ENCODE data around the gene DNAJB5. TPM values are rescaled to one million over a fixed set of nuclear protein-coding genes. Genes with fewer than 3 reads are reported as not detected.

DNAJB5 gene
- total RNA-seq, 1 donor from 2014 or later, result 70.0 TPM

DNA sequence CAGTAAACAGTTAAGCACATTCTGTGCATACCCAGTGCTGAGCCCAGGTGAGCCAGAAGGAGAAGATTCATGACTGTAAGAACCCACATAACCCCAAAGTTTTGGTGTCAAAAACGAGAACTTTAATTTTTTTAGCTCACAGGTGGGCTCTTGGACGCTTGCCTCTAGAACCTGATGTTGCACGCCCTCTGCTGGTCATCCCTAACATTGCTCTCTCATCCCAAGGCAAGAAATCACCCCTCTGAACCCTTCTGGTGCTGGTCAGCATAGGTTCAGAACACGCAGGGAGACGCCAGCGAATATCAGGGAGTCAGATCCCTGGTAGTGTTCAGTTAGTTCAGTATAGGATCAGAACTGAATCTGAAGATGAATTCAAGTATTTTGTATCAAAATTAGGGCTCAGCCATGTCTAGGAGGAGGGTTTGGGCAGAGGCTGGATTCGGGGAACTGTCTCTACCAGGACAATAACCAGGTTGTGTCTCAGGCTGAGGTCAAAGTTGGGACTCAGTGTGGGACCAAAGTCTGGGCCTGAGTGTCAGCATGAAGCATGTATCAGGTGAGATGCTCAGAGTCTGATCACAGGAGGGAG lies 4.1 kb upstream of the DNAJB5 start:
- no peaks in the 10 kb centered on the region for H3K36me3 ChIP-seq
- DNase-seq, result peak; percentile 43
- H3K4me1 ChIP-seq, result peaks cover 19% of the 10 kb centered on the region
- H3K27ac ChIP-seq (replicated peaks), result no peak overlapping the region
- TF ChIP-seq, protein P1, sequence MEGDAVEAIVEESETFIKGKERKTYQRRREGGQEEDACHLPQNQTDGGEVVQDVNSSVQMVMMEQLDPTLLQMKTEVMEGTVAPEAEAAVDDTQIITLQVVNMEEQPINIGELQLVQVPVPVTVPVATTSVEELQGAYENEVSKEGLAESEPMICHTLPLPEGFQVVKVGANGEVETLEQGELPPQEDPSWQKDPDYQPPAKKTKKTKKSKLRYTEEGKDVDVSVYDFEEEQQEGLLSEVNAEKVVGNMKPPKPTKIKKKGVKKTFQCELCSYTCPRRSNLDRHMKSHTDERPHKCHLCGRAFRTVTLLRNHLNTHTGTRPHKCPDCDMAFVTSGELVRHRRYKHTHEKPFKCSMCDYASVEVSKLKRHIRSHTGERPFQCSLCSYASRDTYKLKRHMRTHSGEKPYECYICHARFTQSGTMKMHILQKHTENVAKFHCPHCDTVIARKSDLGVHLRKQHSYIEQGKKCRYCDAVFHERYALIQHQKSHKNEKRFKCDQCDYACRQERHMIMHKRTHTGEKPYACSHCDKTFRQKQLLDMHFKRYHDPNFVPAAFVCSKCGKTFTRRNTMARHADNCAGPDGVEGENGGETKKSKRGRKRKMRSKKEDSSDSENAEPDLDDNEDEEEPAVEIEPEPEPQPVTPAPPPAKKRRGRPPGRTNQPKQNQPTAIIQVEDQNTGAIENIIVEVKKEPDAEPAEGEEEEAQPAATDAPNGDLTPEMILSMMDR (IDR thresholded peaks at IDR 0.05; ENCODE audit: borderline replicate concordance), result peak; percentile 86
- no peak overlapping the region for H3K4me3 ChIP-seq
- intact Hi-C loops (cut with micrococcal nuclease), result loop anchor here (5.0 kb wide), 1 partner anchor 88 kb away; a partner anchor contains a TSS
- no peaks in the 10 kb centered on the region for H3K27me3 ChIP-seq (ENCODE audit: low read depth)
- H3K9me3 ChIP-seq (replicated peaks), result no peaks in the 10 kb centered on the region

DNA sequence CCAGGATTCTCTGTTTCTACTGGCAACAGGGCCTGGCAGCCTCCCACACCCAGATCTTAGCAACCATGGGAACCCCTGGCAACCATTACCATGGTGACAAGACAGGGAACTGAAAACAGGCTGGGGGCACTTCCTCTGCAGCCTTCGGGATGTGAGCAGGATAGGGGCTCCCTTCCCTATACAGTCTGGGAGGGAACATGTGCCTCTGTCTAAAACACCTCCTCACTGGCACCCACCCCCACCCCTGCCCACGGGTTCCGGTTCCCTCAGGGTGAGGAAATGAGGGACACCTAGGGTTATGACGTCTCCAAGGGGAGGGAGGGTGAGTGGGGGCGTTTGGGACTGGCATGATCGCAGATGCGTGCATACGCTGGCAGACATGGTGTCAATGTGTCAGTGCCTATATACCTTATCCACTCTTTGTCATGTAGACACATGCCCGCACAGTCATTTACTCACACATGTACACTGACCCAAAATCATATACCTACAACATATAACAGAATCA lies 3.0 kb upstream of the DNAJB5 start:
- intact Hi-C loops (cut with micrococcal nuclease), result loop anchor here (5.0 kb wide), 1 partner anchor 89 kb away; a partner anchor contains a TSS
- DNase-seq, result peak; percentile 36

DNA sequence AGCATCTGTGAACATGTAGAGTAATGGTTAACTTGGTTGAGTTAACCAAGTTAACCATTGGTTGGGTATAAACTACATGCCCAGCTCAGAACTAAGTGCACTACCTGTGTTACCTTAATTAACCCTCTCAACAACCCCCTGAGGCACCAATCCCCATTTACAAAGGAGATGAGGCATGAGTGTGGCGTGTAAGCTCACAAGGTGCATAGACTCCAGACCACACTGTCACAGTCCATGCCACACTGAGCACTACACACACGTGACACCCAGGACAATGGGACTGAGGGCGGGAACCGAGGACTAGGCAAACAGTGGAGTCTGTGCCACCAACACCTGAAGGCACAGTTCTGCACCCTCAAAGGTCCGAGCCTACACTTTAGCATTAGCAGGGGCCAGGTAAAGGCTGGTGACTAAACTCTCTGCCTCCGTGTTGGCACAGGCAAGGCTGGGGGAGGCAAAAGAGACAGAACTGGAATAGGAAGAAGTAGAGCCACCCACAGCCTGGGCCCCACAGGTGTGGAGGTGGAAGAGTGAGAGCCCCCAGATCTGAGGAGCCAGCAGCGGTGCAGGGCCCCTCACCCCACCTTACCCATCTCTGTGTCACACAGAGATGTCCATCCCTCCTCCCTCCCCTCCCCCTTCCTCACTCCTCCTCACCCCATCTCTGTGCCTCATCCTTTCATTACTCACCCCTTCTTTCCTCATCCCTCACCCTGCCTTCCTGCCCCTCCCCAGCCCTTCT lies 2.2 kb upstream of the DNAJB5 start:
- intact Hi-C loops (cut with micrococcal nuclease), result loop anchor here (5.0 kb wide), 1 partner anchor 90 kb away; a partner anchor contains a TSS

More for the DNA sequence above, 3.0 kb upstream of the DNAJB5 start:
- TF ChIP-seq, protein P1 (IDR thresholded peaks at IDR 0.05; ENCODE audit: borderline replicate concordance), result no peak
- peaks cover 30% of the 10 kb centered on the region for H3K4me1 ChIP-seq
- no peak overlapping the region for H3K27ac ChIP-seq (replicated peaks)
- no peaks in the 10 kb centered on the region for H3K36me3 ChIP-seq
- no peak overlapping the region for H3K4me3 ChIP-seq
- H3K27me3 ChIP-seq (ENCODE audit: low read depth), result no peaks in the 10 kb centered on the region
- H3K9me3 ChIP-seq (replicated peaks), result no peaks in the 10 kb centered on the region

DNA sequence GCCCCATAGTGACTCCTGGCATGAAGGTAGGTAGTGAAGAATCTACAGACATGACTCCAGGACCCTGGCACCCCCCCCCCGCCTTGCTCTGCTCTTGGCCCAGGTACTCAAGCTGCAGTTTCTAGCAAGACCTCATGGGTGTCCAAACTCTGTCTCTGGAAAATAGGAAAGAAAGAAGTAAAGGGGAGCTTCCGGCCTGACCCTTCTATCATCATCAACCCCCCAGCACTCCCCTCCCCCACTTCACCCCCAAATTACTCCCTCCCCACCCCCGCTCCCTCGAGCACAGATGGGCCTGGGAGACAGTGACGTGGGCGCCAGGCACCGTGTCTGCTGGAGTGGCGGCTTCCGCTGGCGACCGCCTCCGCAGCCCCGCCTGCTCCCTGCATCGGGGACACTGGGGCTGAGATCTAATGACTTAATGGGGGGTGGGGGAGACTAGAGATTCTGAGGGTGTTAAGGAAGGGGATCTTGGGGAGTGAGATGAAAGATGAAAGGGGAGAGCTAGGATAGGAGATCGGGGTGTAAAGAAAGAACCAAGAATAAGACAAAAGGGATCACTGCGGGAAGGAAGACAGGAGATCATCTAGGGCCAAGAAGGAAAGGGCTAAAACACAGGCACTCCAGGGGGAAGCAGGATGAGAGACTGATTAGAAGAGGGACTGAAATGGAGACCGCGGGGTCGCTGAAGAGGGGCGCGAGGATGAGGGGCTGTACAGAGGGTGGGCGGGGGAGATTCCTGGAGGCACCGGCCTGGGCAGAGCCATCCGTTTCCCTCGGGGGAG lies 1.1 kb upstream of the DNAJB5 start:
- H3K36me3 ChIP-seq, result no peaks in the 10 kb centered on the region
- peak overlapping the region; percentile 88 for H3K4me3 ChIP-seq
- intact Hi-C loops (cut with micrococcal nuclease), result loop anchor here (5.0 kb wide), 1 partner anchor 91 kb away; a partner anchor contains a TSS
- H3K27ac ChIP-seq (replicated peaks), result peak overlapping the region; percentile 96
- no peaks in the 10 kb centered on the region for H3K9me3 ChIP-seq (replicated peaks)
- DNase-seq, result peak; percentile 51
- TF ChIP-seq, protein P1 (IDR thresholded peaks at IDR 0.05; ENCODE audit: borderline replicate concordance), result no peak
- no peaks in the 10 kb centered on the region for H3K27me3 ChIP-seq (ENCODE audit: low read depth)
- peaks cover 48% of the 10 kb centered on the region for H3K4me1 ChIP-seq

More for the DNA sequence above, 2.2 kb upstream of the DNAJB5 start:
- TF ChIP-seq, protein P1 (IDR thresholded peaks at IDR 0.05; ENCODE audit: borderline replicate concordance), result no peak
- Histone ChIP-seq H3K27ac (replicated peaks) (no peak overlapping the region), H3K36me3 (no peaks in the 10 kb centered on the region), H3K4me1 (peaks cover 38% of the 10 kb centered on the region), H3K9me3 (replicated peaks) (no peaks in the 10 kb centered on the region), H3K27me3 (ENCODE audit: low read depth) (no peaks in the 10 kb centered on the region), H3K4me3 (no peak overlapping the region)
- DNase-seq, result no peak
